ENCODE results near the gene ATG4A.

The ATG4A gene

GRCh38 chrX:108123591-108124366, 32.2 kb downstream of the ATG4A start:
- DNase-seq: no peak

DNA sequence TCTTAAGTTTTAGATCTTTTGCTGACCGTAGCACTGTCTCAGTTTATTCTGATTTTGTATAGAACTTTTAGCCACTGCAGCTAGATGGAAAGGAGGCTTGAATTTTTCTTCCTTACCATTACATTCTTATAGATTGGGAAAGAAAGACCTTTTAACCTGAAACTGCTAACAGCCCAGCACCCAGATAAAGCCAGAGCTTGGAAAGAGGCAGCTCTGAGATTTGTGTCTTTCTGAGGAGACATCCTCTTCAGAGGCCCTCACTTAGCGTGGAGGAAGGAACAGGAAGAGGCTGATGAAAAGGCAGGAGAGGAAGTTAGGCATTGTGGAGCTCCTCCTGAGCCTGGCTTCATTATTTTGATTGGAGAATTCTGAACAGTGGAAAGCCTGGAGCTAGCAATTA, 35.1 kb downstream of the ATG4A start:
- DNase-seq: peak in 1 of 2 donors; percentile 1

- DNase-seq: no peak
Measured at GRCh38 chrX:108127152-108127551, 35.6 kb downstream of the ATG4A start.

DNA sequence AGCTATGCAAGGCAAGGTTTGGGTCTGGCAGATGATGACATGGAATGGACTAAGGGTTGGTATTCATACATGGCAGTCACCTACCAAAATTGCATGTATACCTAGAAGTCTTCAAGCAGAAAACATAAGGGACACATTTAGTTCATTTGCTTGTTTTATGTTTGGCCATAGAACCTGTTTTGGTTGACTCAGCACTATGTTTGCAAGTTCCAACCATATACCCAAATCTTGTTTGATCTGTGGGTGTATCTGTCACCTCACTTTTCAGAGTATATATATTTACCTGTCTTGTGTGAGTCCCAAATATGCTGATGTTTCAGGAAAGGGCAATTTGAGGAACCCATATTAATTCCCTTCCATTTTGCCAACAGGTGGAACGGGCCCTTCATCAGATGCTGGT, 39.3 kb downstream of the ATG4A start:
- no peak for DNase-seq

DNA sequence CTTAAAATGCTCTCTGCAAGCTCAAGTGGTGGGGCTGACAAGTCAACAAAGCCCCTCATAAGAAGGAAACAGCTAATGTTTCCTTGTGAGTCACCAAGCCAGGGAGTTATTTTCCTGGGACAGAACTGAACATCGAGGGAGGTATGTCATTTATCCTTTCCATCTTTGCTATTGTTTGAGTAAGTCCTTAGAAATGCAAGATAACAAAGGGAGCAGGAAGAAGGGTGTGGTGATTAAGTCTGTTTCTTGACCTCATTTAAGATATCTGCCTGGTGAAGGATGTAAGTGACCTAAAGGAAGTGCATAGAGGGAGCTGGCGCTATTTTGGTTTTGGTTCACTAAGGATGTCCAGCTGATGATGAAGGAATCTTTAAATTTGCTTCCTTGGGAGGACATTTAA, 39.9 kb downstream of the ATG4A start:
- DNase-seq: no peak

GRCh38 chrX:108132034-108132433, 40.5 kb downstream of the ATG4A start:
- DNase-seq: no peak

GRCh38 chrX:108132876-108133275, 41.3 kb downstream of the ATG4A start:
- no peak for DNase-seq

GRCh38 chrX:108134724-108135123, 43.1 kb downstream of the ATG4A start:
- no peak for DNase-seq

DNA sequence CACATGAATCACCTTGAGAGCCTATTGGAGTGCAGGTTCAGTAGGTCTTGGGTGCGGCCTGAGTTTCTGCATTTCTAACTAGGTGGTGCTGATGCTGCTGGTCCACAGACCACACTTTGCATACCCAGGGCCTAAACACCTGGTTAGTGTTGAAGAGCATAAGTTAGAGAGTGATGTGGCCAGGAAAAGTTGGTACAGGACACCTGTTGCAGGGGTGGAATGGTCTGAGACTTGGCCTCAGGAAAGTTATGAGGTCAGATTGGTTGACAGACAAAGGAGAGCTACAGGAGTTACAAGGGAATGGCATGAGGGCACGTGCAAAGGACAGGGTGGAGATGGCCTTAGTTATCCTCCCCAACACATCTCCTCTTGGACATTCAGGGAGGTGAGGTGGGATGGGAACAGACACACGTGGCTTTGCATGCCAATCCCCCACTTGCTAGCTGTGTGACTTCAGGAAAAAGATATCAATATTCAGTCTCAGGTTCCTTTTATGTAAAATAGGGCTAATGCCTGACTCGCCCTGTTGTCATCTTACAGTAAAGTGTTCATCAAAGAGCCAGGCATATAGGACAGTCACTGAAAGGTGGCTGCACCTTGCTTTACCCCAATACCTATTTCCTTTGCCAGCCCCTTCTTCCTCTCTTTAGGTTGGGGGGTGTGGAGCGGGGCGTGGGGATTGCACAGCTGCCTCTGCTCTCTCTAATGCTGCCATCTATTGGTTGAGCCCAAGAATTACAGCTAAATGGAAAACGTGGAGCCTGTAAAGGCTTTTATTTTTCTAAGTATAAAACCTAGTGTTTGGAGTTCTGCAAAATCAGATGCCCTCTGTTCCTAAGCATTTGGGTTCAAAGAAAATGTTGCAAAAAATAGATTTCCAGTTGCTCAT, 47.5 kb downstream of the ATG4A start:
- peak in 1 of 2 donors; percentile 19 for DNase-seq

DNA sequence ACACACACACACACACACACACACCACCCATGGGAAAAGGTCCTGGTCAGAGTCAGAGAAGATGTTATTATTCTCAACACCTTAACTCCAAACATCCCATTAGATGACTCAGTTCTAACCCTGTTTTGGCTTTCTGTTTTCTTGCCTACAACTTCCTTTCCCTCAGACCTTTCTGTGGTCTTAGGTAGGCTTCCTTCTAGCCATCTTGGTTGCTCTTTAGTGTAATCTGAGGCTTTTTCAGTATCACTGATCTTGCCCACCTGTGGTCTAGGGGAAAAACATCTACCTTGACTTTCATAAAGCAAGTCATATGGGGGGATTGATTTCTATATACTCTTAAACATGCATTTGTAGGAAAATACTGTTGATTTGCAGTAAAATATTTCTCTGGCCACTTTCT, 56.9 kb downstream of the ATG4A start:
- DNase-seq: no peak

GRCh38 chrX:108156082-108156481, 64.5 kb downstream of the ATG4A start:
- DNase-seq: no peak

DNA sequence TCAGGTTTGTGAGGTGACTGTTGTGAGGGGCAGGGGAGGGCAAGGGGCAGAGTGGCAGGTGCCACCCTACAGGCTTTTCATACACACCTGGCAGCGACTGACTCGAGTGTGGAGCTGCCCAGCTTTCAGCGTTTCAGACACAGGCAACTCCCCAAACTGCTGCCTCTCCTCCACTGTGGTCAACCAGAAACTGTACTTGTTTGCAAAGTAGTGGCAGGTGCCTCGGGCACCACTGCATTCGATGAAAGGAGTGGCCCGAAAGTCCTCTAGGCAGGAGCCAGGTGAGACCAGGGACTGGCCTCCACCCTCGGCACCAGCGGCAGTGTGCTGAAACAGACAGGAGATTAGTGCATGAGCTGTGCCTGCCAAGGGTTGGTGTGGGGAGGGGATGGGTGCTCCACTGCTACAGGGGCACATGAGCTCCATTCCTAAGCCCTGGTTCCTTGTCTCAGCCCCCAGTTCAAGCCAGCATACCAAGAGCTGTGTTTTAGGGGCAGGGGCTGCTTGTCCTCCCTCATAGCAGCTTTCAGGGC, 65.4 kb downstream of the ATG4A start:
- DNase-seq: no peak

DNA sequence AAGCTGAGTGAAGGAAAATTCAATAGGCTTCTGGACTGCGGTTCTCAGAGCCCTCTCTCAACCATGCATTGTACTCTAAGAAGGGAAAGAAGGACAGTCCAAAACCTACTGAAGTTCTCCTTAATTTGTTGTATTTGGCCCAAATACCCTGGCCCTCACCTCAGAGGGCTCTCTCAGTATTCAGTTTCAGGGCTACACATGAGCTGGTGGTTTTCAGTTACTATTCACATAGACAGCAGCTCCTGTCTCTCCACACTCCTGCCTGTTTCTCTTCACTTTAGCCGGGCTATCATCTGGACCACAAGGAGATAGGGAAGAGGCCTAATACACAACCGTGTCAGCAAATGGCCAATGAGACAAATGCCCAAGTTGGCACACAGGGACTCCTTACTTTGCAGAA, 66.0 kb downstream of the ATG4A start:
- DNase-seq: no peak

GRCh38 chrX:108159028-108159670, 67.6 kb downstream of the ATG4A start:
- no peak for DNase-seq

- DNase-seq: no peak
Measured at GRCh38 chrX:108160309-108160708, 68.7 kb downstream of the ATG4A start.

DNA sequence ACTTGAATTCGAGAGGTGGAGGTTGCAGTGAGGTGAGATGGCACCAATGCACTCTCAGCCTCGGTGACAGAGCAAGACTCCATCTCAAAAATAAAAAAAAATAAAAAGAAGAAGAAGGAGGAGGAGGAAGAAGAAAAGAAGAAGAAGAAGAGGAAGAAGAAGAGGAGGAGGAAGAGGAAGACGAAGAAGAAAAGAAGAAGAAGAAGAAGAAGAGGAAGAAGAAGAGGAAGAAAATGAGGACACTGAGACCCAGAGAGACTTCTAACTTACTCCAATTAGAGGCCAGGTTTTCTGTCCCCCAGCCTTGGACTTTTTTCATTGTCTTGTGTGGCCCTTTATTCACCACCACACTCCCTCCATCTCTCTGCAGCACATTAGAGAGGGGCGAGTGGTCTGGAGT, 70.7 kb downstream of the ATG4A start:
- no peak for DNase-seq

GRCh38 chrX:108163333-108164082, 71.9 kb downstream of the ATG4A start:
- DNase-seq: no peak

DNA sequence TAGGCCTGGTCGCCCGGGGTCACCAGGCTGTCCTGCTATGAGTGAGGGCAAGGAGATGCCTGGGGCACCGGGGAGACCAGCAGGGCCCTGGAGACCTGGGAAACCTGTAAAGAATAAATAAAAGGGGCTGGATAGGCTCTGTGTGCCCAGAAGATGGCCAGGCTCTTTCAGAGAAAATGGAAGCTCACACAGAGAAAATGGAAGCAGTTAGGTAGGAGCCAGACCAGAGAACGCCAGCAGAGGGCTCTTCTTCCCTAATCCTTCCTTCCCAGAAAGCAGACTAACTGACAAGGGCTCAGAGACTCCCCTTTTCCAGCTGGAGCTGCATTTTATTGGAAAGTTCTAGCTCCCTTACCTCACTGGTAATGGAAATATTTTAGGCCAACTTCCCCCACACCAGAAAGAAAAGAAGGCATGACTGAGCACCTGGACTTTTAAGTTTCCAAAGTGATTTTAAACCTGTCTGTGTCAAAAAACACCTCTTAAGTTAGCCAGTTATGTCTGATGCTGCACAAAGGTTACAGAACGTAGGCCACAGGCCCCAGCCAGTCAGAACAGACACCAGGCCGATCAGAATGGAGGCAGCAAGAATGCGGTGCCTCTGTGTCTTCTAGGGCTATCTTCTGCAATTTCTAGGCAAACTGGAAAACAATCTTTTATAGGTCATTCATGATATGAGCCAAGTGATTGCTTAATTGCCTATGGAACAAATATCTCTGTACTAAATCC, 74.0 kb downstream of the ATG4A start:
- DNase-seq: no peak

DNA sequence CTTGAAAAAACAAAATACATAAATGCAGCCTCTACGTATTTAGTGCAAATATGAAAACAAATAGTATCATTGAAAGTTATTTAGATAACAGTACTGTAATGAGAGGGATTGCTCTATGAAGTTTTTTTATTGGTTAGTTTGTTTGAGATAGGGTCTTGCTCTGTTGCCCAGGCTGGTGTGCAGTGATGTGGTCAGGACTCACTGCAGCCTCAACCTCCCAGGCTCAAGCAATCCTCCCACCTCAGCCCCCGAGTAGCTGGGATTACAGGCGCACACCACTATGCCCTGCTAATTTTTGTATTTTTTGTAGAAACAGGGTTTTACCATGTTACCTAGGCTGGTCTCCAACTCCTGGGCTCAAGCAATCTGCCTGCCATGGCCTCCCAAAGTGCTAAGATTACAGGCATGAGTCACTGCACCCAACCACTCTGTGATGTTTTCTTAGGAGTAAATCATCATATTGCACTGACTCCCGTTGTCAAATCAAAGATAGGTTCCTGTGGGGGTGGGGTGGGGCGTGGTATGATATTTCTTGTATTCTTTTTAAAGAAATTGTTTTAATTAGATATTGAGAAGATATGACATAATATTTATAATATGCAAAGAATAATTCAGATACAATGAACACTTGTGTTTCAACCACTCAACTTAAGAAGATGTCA, 75.8 kb downstream of the ATG4A start:
- no peak for DNase-seq

GRCh38 chrX:108168961-108169740, 77.6 kb downstream of the ATG4A start:
- DNase-seq: no peak
